NCI-H82 treated with DMSO at 0.1 percent for 48 hours (cell line): Measurements from ENCODE around the gene CRX.
"Not testable (repeated sequence)": the region's sequence is repeated elsewhere in the genome, so short reads cannot be mapped to it uniquely, and the experiment has no call there.

Source experiments
- DNase-seq: peaks from one replicate; lab custom pipeline; 2025; ENCODE audit not compliant: unreplicated experiment; lab: John Stamatoyannopoulos, UW

The CRX gene

DNA sequence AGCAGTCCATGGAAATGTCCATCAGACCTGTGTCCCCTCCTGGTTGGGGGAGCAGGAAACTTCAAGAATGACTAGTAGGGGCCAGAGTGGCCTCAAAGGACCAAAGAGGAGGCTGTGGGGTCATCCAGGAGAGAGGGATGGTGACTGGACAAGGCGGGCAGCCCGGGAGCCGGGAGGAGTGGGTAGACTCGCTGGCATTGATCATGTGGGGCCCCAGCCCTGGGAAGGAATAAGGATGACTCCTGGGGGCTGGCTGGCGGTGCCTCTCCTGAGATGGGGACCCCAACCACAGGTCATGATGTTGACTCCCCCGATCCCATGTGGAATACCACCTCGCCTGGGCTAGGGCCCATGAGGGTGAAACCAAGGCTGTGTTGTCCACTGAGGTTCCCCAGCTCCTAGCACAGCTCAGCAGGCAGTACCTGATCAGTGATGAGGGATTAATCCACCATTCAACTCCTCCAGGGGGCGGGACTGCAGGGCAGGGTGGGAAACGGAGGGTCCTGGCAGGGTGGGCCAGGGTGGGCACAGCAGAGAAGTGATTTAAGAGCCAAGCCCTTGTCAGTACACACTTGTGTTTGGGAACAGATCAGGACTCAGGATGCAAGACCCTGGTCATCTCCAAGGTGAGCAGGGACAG, 37.0 kb downstream of the CRX start, which contains the start of gene TPRX2:
Gene TPRX2 (plus strand): TSS at position 590 of the 640 bp plus-strand sequence. CDS start 12 bp downstream, at position 602.
- not testable (repeated sequence) for DNase-seq

DNA sequence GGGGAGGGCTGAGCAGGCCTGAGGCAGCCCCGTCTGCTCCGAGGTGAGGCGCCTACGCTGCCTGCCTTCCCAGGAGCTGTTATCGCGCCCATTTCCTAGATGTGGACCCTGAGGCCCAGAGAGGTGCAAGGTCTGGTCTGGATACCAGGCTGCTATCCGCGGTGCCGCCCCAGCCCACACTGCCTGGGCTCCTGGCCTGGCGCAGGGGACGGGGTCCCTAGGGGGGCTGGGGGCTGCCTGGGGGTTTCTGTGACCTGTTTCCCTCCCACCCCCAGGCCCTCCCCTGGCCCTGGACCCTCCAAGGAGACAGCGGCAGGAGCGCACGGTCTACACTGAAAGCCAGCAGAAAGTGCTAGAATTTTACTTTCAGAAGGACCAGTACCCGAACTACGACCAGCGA, 38.1 kb downstream of the CRX start:
- not testable (repeated sequence) for DNase-seq

GRCh38 chr19:47860602-47861297, 39.0 kb downstream of the CRX start:
- no peak for DNase-seq

- no peak for DNase-seq
Observed at GRCh38 chr19:47861630-47862029, 39.9 kb downstream of the CRX start.

DNA sequence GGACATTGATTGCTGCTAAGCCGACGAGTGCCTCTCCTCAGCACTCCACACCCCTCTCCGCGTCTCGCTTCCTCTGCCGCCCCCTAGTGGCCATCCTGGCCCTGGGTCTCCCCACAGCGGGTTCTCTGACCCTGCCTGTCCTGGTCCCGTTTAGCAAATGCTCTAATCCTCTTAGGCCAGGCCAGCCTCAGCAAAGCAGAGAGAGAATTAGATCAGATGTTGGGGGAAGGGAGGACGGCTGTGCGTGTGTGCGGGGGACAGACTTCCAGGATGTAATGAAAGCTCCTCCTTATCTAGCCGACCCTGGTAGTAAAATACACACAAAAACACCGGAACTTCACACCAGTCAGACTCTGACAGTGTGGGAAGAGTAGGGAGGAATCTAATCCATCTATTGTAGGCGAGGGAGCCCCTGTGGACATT, 41.8 kb downstream of the CRX start:
- DNase-seq, result peak; percentile 100

GRCh38 chr19:47865166-47865565, 43.4 kb downstream of the CRX start:
- DNase-seq, result no peak

DNA sequence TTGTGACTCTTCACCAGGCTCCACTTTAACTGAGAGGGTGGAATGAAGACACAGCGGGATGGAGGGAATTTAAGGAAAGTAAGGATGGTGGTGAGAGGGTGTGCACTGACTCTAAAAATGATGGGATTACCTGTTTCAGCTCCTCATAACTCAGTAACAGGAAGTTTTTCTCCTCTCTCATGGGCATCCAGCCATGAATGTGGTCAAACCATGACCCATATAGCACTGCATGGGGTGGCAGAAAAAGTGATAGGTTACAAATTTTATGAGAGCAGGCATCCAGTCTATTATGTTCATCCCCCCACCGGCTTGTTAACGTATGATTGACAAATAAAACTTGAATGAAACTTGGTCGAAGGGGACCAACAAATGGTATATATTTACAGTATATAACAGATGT, 57.2 kb downstream of the CRX start:
- no peak for DNase-seq

- not testable (repeated sequence) for DNase-seq
Observed at GRCh38 chr19:47879385-47879784, 57.6 kb downstream of the CRX start.

- no peak for DNase-seq
Observed at GRCh38 chr19:47881757-47882156, 60.0 kb downstream of the CRX start.

DNA sequence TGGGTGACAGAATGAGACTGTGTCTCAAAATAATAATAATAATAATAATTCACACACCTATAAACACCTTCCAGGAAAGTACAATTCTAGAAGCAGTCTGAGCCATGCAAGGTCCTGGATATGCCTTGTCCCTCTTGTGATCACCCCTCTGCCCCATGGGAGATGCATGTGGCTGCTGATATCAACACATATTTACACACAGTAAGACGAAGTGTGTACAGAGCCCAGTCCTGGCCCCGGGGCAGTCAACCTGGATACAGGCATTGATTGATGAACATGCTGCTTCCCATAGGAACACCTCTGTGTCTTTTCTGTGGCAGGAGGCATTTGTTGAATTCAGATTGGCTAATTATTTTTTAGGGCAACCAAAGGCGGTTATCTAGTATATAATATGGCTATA, 61.2 kb downstream of the CRX start:
- DNase-seq, result no peak

- no peak for DNase-seq
Observed at GRCh38 chr19:47885067-47885463, 63.3 kb downstream of the CRX start.

DNA sequence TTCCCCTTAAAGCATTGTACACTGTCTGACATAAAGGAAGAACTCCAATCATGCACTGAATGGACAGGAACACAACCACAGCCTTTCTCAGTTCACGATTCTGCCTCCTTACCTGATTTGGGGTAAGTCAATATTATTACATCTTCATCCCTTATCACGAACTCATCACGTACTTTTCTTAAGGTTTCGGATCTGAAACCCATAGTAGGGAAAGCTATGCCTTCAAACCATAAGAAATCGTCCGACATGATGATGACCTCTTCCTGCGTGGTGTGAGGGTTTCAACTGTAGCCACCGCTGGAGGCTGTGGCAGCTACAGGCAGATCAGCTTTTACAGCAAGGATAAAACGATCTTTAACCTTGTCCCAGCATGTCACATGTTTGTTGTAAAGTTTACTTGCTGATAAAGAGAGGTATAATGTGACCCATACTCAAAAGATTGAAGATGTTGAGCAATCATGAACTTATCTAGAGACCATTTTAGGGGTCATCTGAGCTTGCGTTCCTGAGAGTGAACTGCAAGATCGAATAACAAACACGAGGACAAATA, 64.3 kb downstream of the CRX start, which contains the start of gene SULT2A1:
Gene SULT2A1 (minus strand): TSS at position 306 of the 550 bp plus-strand sequence. CDS start 58 bp downstream, at position 248.
- DNase-seq, result no peak

GRCh38 chr19:47890865-47891621, 69.3 kb downstream of the CRX start:
- no peak for DNase-seq

DNA sequence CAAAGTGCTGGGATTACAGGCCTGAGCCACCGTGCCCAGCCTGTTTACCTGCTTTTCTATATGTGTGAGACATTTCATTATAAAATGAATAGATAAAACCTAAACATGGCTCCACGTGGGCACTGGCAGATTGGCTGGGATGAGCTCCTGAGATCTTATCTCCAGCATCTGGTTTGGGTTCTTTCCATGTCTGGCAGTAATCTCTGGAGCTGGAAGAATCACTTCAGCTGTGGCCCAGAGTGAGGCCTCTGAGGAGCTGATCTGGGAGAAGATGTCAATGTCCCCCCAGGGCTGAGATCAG, 69.8 kb downstream of the CRX start:
- no peak for DNase-seq

- no peak for DNase-seq
Observed at GRCh38 chr19:47891923-47892666, 70.4 kb downstream of the CRX start.
